BLaER1 treated with 17β-estradiol and CSF1 and Interleukin-3, amounts not matched to agents 10 nM and 100 nM (cell line): ENCODE data around the gene ARHGEF9.
"Not testable (repeated sequence)": the region's sequence is repeated elsewhere in the genome, so short reads cannot be mapped to it uniquely, and the experiment has no call there.

ENCODE experiments used
- H3K27ac ChIP-seq, 11 experiments: shearing (Covaris generic); formaldehyde crosslinking; 2 replicates each; pipeline ENCODE4 v1.8.1; 2022
- H3K27me3 ChIP-seq, 11 experiments: shearing (Covaris generic); formaldehyde crosslinking; 2 replicates each; pipeline ENCODE4 v1.8.1; 2022
- H3K36me3 ChIP-seq, 11 experiments: shearing (Covaris generic); formaldehyde crosslinking; 2 replicates each; pipeline ENCODE4 v1.8.1; 2022
- H3K4me1 ChIP-seq, 10 experiments: shearing (Covaris generic); formaldehyde crosslinking; 2 replicates each; pipeline ENCODE4 v1.8.1; 2022
- H3K4me2 ChIP-seq, 11 experiments: shearing (Covaris generic); formaldehyde crosslinking; 2 replicates each; pipeline ENCODE4 v1.8.1; 2022
- H3K4me3 ChIP-seq, 10 experiments: shearing (Covaris generic); formaldehyde crosslinking; 2 replicates each; pipeline ENCODE4 v1.8.1; 2022
- H3K9ac ChIP-seq, 11 experiments: shearing (Covaris generic); formaldehyde crosslinking; 2 replicates each; pipeline ENCODE4 v1.8.1; 2022
- H3K9me3 ChIP-seq, 11 experiments: shearing (Covaris generic); formaldehyde crosslinking; replicated peaks in 1 of 11; 2 replicates each; pipeline ENCODE4 v1.8.1; 2022
- H4K20me1 ChIP-seq, 11 experiments: shearing (Covaris generic); formaldehyde crosslinking; 2 replicates each; pipeline ENCODE4 v1.8.1; 2022
- Cebpa-rat ChIP-seq, 11 experiments: shearing (Covaris generic); IDR thresholded peaks; 2 replicates each; pipeline ENCODE4 v1.8.1; 2022

Gene ARHGEF9

DNA sequence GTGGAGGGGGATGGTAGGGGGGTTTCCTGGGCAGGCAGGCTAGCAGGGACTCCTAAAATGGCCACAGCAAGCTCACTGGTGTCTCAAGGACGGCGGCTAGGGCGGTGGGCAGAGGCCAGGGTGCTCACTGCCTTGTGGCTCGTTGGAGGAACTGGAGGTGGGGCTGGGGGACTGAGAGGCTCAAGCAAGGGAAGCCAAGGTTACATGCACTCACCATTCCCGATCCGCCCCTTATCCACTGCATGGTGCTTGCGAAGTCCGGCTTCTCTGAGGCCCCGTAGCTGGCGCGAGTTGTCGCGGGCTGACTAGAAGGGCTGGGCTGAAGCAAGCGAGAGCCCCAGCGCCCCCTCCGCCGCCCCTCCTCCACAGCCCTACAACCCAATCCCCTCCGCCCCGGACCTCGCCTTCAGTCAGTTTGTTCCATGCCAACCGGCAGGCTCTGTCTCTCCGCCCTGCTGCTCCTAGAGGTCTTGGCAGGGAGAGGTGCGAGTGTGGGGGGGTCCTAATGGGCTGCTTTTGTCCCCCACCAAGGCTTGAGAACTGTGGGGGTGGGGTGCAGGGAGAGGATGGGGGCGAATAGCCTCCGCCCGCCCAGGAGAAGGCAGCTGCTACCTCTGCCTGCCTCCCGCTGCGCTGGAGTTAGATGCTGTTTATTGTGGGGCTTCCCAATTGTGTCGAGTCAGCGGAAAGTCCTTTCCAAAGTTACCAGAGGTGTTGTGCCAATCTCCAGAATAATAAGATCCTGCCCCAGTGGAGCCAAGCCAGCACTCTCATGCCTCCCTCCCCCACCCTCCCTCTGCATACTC, at the start of gene ARHGEF9:
TSS of gene ARHGEF9 (minus strand) at position 313 of the 806 bp plus-strand sequence. CDS start at position 244, 69 bp downstream.
- Histone ChIP-seq H3K4me3 (peak within 1 kb of the TSS; percentile 44 to 69 (median 59)), H3K27me3 (peaks cover 0 to 17% (median 0%) of the 10 kb centered on the region in 11 experiments; a peak in 7 of 22 replicates), H4K20me1 (no peaks in the 10 kb centered on the region), H3K9ac (peak within 1 kb of the TSS; percentile 48 to 75 (median 69); a peak in 21 of 22 replicates), H3K9me3 (peaks cover 2 to 7% (median 3%) of the 10 kb centered on the region in 11 experiments; a peak in 19 of 22 replicates), H3K4me1 (peaks cover 0 to 19% (median 13%) of the 10 kb centered on the region in 10 experiments; a peak in 16 of 20 replicates), H3K4me2 (peak within 1 kb of the TSS; percentile 72 to 81 (median 76)), H3K27ac (peak within 1 kb of the TSS in 10 of 11 experiments; percentile 36 to 74 (median 64); a peak in 18 of 22 replicates), H3K36me3 (no peaks in the 10 kb centered on the region)
- TF ChIP-seq Cebpa-rat (IDR thresholded peaks at IDR 0.05), result no peak

DNA sequence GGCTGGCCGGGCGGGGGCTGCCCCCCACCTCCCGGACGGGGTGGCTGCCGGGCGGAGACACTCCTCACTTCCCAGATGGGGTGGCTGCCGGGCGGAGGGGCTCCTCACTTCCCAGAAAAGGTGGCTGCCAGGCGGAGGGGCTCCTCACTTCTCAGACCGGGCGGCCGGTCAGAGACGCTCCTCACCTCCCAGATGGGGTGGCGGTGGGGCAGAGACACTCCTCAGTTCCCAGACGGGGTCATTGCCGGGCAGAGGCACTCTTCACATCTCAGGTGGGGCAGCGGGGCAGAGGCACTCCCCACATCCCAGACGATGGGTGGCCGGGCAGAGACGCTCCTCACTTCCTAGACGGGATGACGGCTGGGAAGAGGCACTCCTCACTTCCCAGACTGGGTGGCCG, 40.4 kb upstream of the ARHGEF9 start:
- not testable (repeated sequence) for H3K27ac ChIP-seq, H3K9ac ChIP-seq, H3K27me3 ChIP-seq, H3K4me2 ChIP-seq, H3K4me3 ChIP-seq, H3K36me3 ChIP-seq, H3K4me1 ChIP-seq, H4K20me1 ChIP-seq
- H3K9me3 ChIP-seq, result peaks cover 40 to 89% (median 68%) of the 10 kb centered on the region in 11 experiments

DNA sequence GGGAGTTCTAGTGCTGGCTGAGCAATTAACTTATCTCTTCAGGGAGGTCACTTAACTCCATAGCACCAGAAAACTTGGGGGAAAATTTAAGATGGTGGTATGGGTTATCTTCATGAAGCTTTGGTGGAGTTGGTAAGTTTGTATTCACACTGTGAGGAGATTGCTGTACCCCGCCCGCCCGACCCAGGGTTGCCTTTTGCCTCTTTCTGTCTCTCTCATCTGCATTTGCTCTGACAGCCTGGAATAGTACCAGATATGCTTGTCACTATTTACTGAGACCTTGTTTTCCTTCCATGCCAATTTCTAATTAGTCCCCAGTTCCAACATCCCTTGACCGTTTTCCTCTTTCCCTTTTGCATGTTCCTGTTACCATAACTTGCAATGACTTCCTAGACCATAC, 33.1 kb upstream of the ARHGEF9 start:
- TF ChIP-seq Cebpa-rat (IDR thresholded peaks at IDR 0.05), result no peak

DNA sequence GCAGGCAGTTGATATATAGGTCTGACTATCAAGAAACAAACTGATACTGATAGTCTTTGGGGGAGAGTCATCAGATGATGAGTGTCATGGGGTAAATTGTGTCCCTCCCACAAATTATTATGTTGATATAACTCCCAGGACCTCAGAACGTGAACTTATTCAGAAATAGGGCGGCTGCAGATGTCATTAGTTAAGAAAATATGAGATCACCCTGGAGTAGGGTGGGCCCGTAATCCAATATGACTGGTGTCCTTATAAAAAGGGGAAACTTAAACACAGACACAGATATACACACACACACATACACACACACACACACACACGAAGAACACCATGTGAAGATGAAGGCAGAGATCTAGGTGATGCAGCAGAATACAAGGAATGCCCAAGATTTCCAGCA, 32.7 kb upstream of the ARHGEF9 start:
- Histone ChIP-seq H3K36me3 (no peaks in the 10 kb centered on the region), H3K4me1 (no peaks in the 10 kb centered on the region), H4K20me1 (no peaks in the 10 kb centered on the region), H3K27ac (no peak overlapping the region), H3K27me3 (no peaks in the 10 kb centered on the region), H3K4me3 (no peak overlapping the region), H3K9ac (no peak overlapping the region), H3K4me2 (no peak overlapping the region), H3K9me3 (peaks cover 4 to 25% (median 9%) of the 10 kb centered on the region in 11 experiments; a peak in 21 of 22 replicates)
- TF ChIP-seq Cebpa-rat (IDR thresholded peaks at IDR 0.05), result no peak

More for the DNA sequence above, 33.1 kb upstream of the ARHGEF9 start:
- H3K27ac ChIP-seq, result no peak overlapping the region
- peaks cover 9 to 30% (median 14%) of the 10 kb centered on the region in 11 experiments; a peak in 21 of 22 replicates for H3K9me3 ChIP-seq
- H3K36me3 ChIP-seq, result no peaks in the 10 kb centered on the region
- no peak overlapping the region for H3K4me2 ChIP-seq
- H3K27me3 ChIP-seq, result peaks cover 0 to 4% (median 0%) of the 10 kb centered on the region in 11 experiments; a peak in 1 of 22 replicates
- no peak overlapping the region for H3K4me3 ChIP-seq
- no peaks in the 10 kb centered on the region for H4K20me1 ChIP-seq
- H3K9ac ChIP-seq, result no peak overlapping the region
- no peaks in the 10 kb centered on the region for H3K4me1 ChIP-seq

GRCh38 chrX:63812823-63813222, 27.8 kb upstream of the ARHGEF9 start:
- Histone ChIP-seq H3K36me3 (no peaks in the 10 kb centered on the region), H3K4me3 (no peak overlapping the region), H4K20me1 (no peaks in the 10 kb centered on the region), H3K27ac (no peak overlapping the region), H3K4me1 (no peaks in the 10 kb centered on the region), H3K9ac (no peak overlapping the region), H3K4me2 (no peak overlapping the region), H3K27me3 (no peaks in the 10 kb centered on the region), H3K9me3 (no peaks in the 10 kb centered on the region; a peak in 1 of 22 replicates)
- no peak for TF ChIP-seq Cebpa-rat (IDR thresholded peaks at IDR 0.05)

GRCh38 chrX:63810746-63811145, 25.7 kb upstream of the ARHGEF9 start:
- H3K4me2 ChIP-seq, result no peak overlapping the region
- H3K27me3 ChIP-seq, result peaks cover 0 to 5% (median 0%) of the 10 kb centered on the region in 11 experiments; a peak in 1 of 22 replicates
- H3K4me1 ChIP-seq, result no peaks in the 10 kb centered on the region
- H3K27ac ChIP-seq, result no peak overlapping the region
- no peak overlapping the region for H3K4me3 ChIP-seq
- no peaks in the 10 kb centered on the region for H3K36me3 ChIP-seq
- no peak for TF ChIP-seq Cebpa-rat (IDR thresholded peaks at IDR 0.05)
- no peaks in the 10 kb centered on the region; a peak in 1 of 22 replicates for H3K9me3 ChIP-seq
- no peak overlapping the region for H3K9ac ChIP-seq
- H4K20me1 ChIP-seq, result no peaks in the 10 kb centered on the region

DNA sequence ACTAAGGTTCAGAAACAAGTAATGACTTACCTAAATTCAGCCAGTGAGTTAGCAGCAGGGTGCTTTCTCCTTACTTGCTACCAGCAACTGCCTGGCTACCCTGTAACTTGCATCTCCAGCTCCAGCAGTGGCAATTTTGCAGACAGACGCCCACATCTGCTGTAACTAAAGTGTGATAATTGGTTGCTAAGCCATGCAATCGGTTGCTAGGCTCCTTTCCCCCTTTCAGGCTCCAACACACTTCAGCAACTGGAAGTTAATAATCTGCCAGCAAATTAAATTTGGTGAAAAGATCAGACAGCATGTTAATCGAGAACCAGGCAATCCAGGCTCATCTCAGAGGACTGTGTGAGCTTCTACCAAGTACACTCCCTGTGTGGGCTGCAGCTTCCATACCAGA, 24.2 kb upstream of the ARHGEF9 start:
- peaks cover 0 to 6% (median 0%) of the 10 kb centered on the region in 11 experiments; a peak in 1 of 22 replicates for H3K27me3 ChIP-seq
- H3K36me3 ChIP-seq, result no peaks in the 10 kb centered on the region
- H3K4me2 ChIP-seq, result no peak overlapping the region
- H3K4me1 ChIP-seq, result no peaks in the 10 kb centered on the region
- no peaks in the 10 kb centered on the region; a peak in 1 of 22 replicates for H3K9me3 ChIP-seq
- H3K27ac ChIP-seq, result no peak overlapping the region
- no peak overlapping the region for H3K9ac ChIP-seq
- no peaks in the 10 kb centered on the region for H4K20me1 ChIP-seq
- no peak overlapping the region for H3K4me3 ChIP-seq
- TF ChIP-seq Cebpa-rat (IDR thresholded peaks at IDR 0.05), result no peak

DNA sequence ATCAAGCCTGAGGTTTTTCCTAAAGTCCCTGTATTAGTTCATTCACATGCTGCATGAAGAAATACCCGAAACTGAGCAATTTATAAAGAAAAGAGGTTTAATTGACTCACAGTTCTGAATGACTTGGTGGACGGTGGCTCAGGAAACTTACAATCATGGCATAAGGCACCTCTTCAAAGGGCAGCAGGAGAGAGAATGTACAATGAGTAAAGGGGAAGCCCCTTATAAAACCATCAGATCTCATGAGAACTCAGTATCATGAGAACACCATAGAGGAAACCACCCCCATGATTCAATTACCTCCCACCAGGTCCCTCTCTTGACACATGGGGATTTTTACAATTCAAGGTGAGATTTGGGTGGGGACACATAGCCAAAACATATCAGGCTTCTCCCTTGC, 10.4 kb upstream of the ARHGEF9 start:
- H3K9ac ChIP-seq, H3K4me2 ChIP-seq, H4K20me1 ChIP-seq, H3K36me3 ChIP-seq, H3K27ac ChIP-seq, H3K9me3 ChIP-seq, H3K4me1 ChIP-seq, H3K4me3 ChIP-seq: not testable (repeated sequence)
- peaks cover 7 to 78% (median 47%) of the 10 kb centered on the region in 11 experiments; a peak in 20 of 22 replicates for H3K27me3 ChIP-seq

DNA sequence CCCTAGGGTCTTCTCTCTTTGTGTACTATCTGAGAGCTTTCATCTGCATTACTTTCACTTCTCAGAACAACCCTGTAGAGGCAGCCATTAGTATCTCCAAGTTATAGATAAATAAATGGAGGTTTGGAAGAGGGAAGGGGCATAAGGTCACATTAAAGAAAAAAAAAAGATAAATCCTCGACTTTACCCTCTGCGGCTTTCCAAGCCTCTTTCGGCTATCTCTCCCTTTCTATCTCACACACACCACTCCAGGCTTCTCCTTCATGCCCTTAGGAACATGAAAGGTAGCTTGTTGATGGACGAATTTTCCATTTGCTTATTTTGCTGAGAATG, 660 bp upstream of the ARHGEF9 start:
- Histone ChIP-seq H3K4me2 (peak overlapping the region; percentile 72 to 81 (median 76); a peak in 19 of 22 replicates), H3K4me1 (peaks cover 0 to 19% (median 13%) of the 10 kb centered on the region in 10 experiments; a peak in 16 of 20 replicates), H4K20me1 (no peaks in the 10 kb centered on the region), H3K27me3 (peaks cover 0 to 20% (median 0%) of the 10 kb centered on the region in 11 experiments; a peak in 7 of 22 replicates), H3K27ac (peak overlapping the region in 5 of 11 experiments; percentile 60 to 73 (median 68); a peak in 7 of 22 replicates), H3K36me3 (no peaks in the 10 kb centered on the region), H3K4me3 (peak overlapping the region in 9 of 10 experiments; percentile 44 to 69 (median 60); a peak in 17 of 20 replicates), H3K9ac (peak overlapping the region in 4 of 11 experiments; percentile 56 to 75 (median 70); a peak in 5 of 22 replicates), H3K9me3 (peaks cover 0 to 1% (median 0%) of the 10 kb centered on the region in 11 experiments; a peak in 2 of 22 replicates)
- TF ChIP-seq Cebpa-rat (IDR thresholded peaks at IDR 0.05), result no peak
